Measurements from ENCODE around the gene SLCO3A1. TPM values are rescaled to one million over a fixed set of nuclear protein-coding genes. Genes with fewer than 3 reads are reported as not detected.

Gene SLCO3A1
- total RNA-seq = 7.6 TPM

GRCh38 chr15:91853511-91853947 is at the start of gene SLCO3A1:
SLCO3A1 (plus strand) TSS chr15:91853708.

